Uterus (tissue), 2 donors: ENCODE data around the gene IQCB1.

Experiments used
- CTCF ChIP-seq, 4 experiments: fragments of 200-600 bp in 2 of 4; fragments of 450-650 bp in 2 of 4; sonication (generic) in 2 of 4; IDR thresholded peaks; one replicate each; pipeline ENCODE4 v1.5.1; 2016 to 2019; ENCODE audit warnings: antibody characterized with exemption in 4 of 4, mild to moderate bottlenecking in 2 of 4, moderate library complexity in 1 of 4
- POLR2A ChIP-seq, 2 donors: fragments of 450-650 bp; IDR thresholded peaks; one replicate each; pipeline ENCODE4 v1.6.1; 2016; ENCODE audit warnings: antibody characterized with exemption in 2 of 2, mild to moderate bottlenecking in 1 of 2, moderate library complexity in 1 of 2

DNA sequence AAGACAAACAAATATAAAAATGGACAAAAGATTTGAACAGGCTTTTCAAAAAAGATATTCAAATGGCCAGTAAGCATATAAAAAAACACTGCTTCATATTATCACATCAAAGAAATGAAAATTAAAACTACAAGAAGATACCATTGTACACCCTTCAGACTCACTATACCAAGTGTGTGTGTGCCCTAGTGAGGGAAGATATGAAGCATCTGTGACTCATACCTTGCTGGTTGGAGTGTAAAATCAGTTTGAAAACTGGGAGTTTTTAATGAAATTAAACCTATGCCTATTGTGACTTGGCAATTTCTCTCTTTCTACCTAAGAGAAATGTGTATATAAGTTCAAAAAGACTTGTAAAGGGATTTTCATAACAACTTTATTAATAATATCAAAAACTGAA is 35.9 kb upstream of the IQCB1 start:
- TF ChIP-seq CTCF (IDR thresholded peaks at IDR 0.05) (no peak), POLR2A (IDR thresholded peaks at IDR 0.05) (no peak)
